Stimulated activated CD4-positive, alpha-beta T cell treated with anti-CD3 and anti-CD28 coated beads, TNF-alpha, amount 100 ng/mL, for 24 hours (primary cell): Measurements from ENCODE around the gene H2AZ2.

Source experiments
- DNase-seq, 3 experiments: peaks; one replicate each; pipeline ENCODE4 v3.0.0-alpha.2; 2020; ENCODE audit warnings: low read depth in 3 of 3

The H2AZ2 gene

GRCh38 chr7:44784364-44784763 is 63.5 kb downstream of the H2AZ2 start:
- DNase-seq = no peak

DNA sequence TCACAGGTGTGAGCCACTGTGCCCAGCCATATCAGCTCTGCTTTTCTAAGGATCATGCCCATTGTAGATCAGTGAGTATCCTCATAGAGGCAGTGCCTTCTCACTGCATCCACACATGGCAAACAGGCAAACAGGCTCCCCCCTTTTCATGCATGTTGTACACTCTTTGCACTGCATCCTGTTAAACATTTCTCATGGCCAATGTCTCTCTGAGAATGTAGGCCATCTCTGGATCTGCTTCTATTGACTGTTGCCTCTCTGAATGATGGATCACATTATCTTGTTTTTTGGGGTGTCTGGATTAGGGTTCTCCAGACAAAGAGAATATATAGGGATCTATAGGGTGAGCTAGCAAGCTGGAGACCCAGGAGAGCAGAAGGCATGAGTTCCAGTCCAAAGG is 64.5 kb downstream of the H2AZ2 start:
- DNase-seq = no peak

DNA sequence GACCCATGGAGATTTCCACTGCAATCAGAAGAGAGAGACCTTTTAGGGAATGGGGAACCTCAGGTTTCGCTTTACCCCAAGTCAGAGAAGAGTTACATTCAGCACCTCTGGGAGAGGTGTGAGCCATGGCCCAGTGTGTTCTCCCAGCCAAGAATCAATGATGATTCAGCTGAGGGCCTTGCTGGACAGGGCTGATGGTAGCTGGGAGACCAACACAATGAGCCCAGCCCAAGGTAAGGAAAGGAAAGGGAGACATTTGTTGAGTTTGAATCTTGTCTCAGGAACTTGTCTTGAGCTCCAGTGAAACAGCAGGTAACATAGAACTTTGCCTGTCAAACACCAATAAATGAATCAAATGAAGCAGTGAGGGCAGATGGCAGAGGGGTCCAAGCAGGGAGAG is 65.4 kb downstream of the H2AZ2 start:
- DNase-seq = no peak
